DND-41 (cell line): ENCODE measurements around the gene GRIN3B.

Source experiments
- ATAC-seq: fragments of 200-7000 bp; cut with Tn5 transposase; 3 replicates; pipeline ENCODE4 v1.9.1; 2021; ENCODE audit warnings: low read depth; ENCODE audit not compliant: insufficient read depth
- DNase-seq: peaks from one replicate; pipeline ENCODE4 v3.0.0-alpha.2; 2020
- H2AFZ ChIP-seq: 2 replicates; pipeline ENCODE4 v1.6.0; 2012; ENCODE audit warnings: low read depth, low read length
- H3K27ac ChIP-seq: 2 replicates; pipeline ENCODE4 v1.5.1; 2012; ENCODE audit warnings: low read length, inconsistent platforms
- H3K27me3 ChIP-seq: fragments of 200-600 bp; sonication (generic); 2 replicates; pipeline ENCODE4 v1.6.0; 2012; ENCODE audit warnings: low read length, mild to moderate bottlenecking, inconsistent platforms; ENCODE audit not compliant: insufficient read depth, poor library complexity
- H3K36me3 ChIP-seq: 2 replicates; pipeline ENCODE4 v1.5.1; 2012; ENCODE audit warnings: low read length, inconsistent platforms; ENCODE audit not compliant: insufficient read depth
- H3K4me1 ChIP-seq: 2 replicates; pipeline ENCODE4 v1.5.1; 2012; ENCODE audit warnings: mild to moderate bottlenecking, low read length; ENCODE audit not compliant: insufficient read depth
- H3K4me2 ChIP-seq: 2 replicates; pipeline ENCODE4 v1.6.0; 2012; ENCODE audit warnings: mild to moderate bottlenecking, moderate library complexity, low read length, inconsistent platforms; ENCODE audit not compliant: insufficient read depth
- H3K4me3 ChIP-seq, 2 experiments: fragments of 200-600 bp in 1 of 2; shearing (Covaris generic) in 1 of 2; 2 replicates each; pipeline ENCODE4 v1.5.1; 2012 to 2016; ENCODE audit warnings: inconsistent platforms in 2 of 2, low read length in 2 of 2, mild to moderate bottlenecking in 2 of 2, low read depth in 1 of 2, moderate library complexity in 1 of 2
- H3K79me2 ChIP-seq: 2 replicates; pipeline ENCODE4 v1.6.0; 2012; ENCODE audit warnings: low read length, inconsistent platforms; ENCODE audit not compliant: insufficient read depth
- H3K9ac ChIP-seq: 2 replicates; pipeline ENCODE4 v1.6.0; 2012; ENCODE audit warnings: low read depth, mild to moderate bottlenecking, inconsistent platforms, low read length, moderate library complexity
- H3K9me3 ChIP-seq: 2 replicates; pipeline ENCODE4 v1.5.1; 2012; ENCODE audit warnings: low read length, moderate library complexity, mild to moderate bottlenecking, inconsistent platforms; ENCODE audit not compliant: insufficient read depth, severe bottlenecking
- H4K20me1 ChIP-seq: 2 replicates; pipeline ENCODE4 v1.6.0; 2012; ENCODE audit warnings: low read length; ENCODE audit not compliant: insufficient read depth
- CTCF ChIP-seq: IDR thresholded peaks from 2 replicates; pipeline ENCODE4 v1.5.1; 2012; ENCODE audit warnings: borderline replicate concordance, low read length, moderate library complexity, mild to moderate bottlenecking; ENCODE audit not compliant: poor library complexity, severe bottlenecking; ENCODE audit errors: extremely low read depth
- EZH2 ChIP-seq: IDR thresholded peaks from 3 replicates; pipeline ENCODE4 v1.6.1; 2012; ENCODE audit warnings: borderline replicate concordance, low read depth, mild to moderate bottlenecking, moderate library complexity, low read length, inconsistent platforms; ENCODE audit not compliant: severe bottlenecking

Gene GRIN3B

GRCh38 chr19:1016647-1017114 lies 16.5 kb downstream of the GRIN3B start:
- Histone ChIP-seq H3K4me2 (peak overlapping the region; percentile 91; the same call in 1 of the 2 replicates), H3K27ac (no peak overlapping the region), H3K36me3 (peaks cover 83% of the 10 kb centered on the region), H3K27me3 (no peaks in the 10 kb centered on the region), H3K9me3 (no peaks in the 10 kb centered on the region), H2AFZ (no peak overlapping the region), H3K79me2 (peaks cover 82% of the 10 kb centered on the region), H4K20me1 (peaks cover 85% of the 10 kb centered on the region), H3K4me3 (no peak overlapping the region), H3K4me1 (peaks cover 44% of the 10 kb centered on the region), H3K9ac (no peak overlapping the region)
- ATAC-seq (no peak), DNase-seq (no peak)
- TF ChIP-seq EZH2: no peak
- no peak for TF ChIP-seq CTCF

- no peaks in the 10 kb centered on the region for H3K9me3 ChIP-seq
- peak overlapping the region; percentile 92; the same call in 1 of the 2 replicates for H3K9ac ChIP-seq
- H3K79me2 ChIP-seq: peaks cover 82% of the 10 kb centered on the region
- no peak overlapping the region for H3K27ac ChIP-seq
- DNase-seq (no peak), ATAC-seq (no peak)
- H3K4me1 ChIP-seq: peaks cover 47% of the 10 kb centered on the region
- TF ChIP-seq CTCF (no peak), EZH2 (no peak)
- peaks cover 77% of the 10 kb centered on the region for H3K36me3 ChIP-seq
- H3K4me2 ChIP-seq: peak overlapping the region; percentile 91
- H3K4me3 ChIP-seq: peak overlapping the region in 1 of 2 experiments; percentile 27; a peak in 2 of 4 replicates
- H2AFZ ChIP-seq: no peak overlapping the region
- peaks cover 79% of the 10 kb centered on the region for H4K20me1 ChIP-seq
- H3K27me3 ChIP-seq: no peaks in the 10 kb centered on the region
Measured at GRCh38 chr19:1017115-1017905, 17.1 kb downstream of the GRIN3B start.

GRCh38 chr19:1017906-1018305 lies 17.7 kb downstream of the GRIN3B start:
- H2AFZ ChIP-seq: no peak overlapping the region
- H3K9ac ChIP-seq: peak overlapping the region; percentile 92
- no peaks in the 10 kb centered on the region for H3K27me3 ChIP-seq
- peaks cover 74% of the 10 kb centered on the region for H4K20me1 ChIP-seq
- peak overlapping the region in 1 of 2 experiments; percentile 27; a peak in 2 of 4 replicates for H3K4me3 ChIP-seq
- peaks cover 80% of the 10 kb centered on the region for H3K79me2 ChIP-seq
- H3K27ac ChIP-seq: no peak overlapping the region
- TF ChIP-seq EZH2: no peak
- TF ChIP-seq CTCF: no peak
- peak overlapping the region; percentile 91 for H3K4me2 ChIP-seq
- ATAC-seq: no peak
- peaks cover 47% of the 10 kb centered on the region for H3K4me1 ChIP-seq
- no peak for DNase-seq
- no peaks in the 10 kb centered on the region for H3K9me3 ChIP-seq
- H3K36me3 ChIP-seq: peaks cover 72% of the 10 kb centered on the region
